Measurements from ENCODE around the gene COPB1.

Gene COPB1

DNA sequence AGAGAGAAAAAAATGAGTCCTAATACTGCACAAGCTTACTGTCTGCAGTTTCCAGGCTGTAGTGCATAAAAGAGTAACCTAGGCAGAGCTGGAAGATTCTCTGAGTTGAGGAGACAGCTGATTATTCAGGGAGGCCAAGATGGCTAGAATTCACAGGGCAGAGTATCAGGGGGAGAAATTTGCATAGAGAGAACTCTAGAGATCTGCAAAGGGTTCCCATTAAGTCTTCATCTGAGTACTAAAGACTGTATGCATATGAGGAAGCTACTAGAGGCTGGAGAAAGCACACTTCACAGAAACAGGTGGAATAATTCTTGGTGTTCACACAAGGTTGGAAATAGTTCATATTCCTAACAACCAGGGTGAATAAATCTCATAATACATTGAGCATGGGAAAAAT is 74.0 kb downstream of the COPB1 start:
- TF ChIP-seq, protein P1, sequence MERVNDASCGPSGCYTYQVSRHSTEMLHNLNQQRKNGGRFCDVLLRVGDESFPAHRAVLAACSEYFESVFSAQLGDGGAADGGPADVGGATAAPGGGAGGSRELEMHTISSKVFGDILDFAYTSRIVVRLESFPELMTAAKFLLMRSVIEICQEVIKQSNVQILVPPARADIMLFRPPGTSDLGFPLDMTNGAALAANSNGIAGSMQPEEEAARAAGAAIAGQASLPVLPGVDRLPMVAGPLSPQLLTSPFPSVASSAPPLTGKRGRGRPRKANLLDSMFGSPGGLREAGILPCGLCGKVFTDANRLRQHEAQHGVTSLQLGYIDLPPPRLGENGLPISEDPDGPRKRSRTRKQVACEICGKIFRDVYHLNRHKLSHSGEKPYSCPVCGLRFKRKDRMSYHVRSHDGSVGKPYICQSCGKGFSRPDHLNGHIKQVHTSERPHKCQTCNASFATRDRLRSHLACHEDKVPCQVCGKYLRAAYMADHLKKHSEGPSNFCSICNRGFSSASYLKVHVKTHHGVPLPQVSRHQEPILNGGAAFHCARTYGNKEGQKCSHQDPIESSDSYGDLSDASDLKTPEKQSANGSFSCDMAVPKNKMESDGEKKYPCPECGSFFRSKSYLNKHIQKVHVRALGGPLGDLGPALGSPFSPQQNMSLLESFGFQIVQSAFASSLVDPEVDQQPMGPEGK (CRISPR knock-in tag; IDR thresholded peaks at IDR 0.05; ENCODE audit: borderline replicate concordance), result no peak
- TF ChIP-seq BACH2 (CRISPR knock-in tag; IDR thresholded peaks at IDR 0.05; ENCODE audit: borderline replicate concordance), result no peak
- TF ChIP-seq, protein P2, sequence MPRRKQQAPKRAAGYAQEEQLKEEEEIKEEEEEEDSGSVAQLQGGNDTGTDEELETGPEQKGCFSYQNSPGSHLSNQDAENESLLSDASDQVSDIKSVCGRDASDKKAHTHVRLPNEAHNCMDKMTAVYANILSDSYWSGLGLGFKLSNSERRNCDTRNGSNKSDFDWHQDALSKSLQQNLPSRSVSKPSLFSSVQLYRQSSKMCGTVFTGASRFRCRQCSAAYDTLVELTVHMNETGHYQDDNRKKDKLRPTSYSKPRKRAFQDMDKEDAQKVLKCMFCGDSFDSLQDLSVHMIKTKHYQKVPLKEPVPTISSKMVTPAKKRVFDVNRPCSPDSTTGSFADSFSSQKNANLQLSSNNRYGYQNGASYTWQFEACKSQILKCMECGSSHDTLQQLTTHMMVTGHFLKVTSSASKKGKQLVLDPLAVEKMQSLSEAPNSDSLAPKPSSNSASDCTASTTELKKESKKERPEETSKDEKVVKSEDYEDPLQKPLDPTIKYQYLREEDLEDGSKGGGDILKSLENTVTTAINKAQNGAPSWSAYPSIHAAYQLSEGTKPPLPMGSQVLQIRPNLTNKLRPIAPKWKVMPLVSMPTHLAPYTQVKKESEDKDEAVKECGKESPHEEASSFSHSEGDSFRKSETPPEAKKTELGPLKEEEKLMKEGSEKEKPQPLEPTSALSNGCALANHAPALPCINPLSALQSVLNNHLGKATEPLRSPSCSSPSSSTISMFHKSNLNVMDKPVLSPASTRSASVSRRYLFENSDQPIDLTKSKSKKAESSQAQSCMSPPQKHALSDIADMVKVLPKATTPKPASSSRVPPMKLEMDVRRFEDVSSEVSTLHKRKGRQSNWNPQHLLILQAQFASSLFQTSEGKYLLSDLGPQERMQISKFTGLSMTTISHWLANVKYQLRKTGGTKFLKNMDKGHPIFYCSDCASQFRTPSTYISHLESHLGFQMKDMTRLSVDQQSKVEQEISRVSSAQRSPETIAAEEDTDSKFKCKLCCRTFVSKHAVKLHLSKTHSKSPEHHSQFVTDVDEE (CRISPR knock-in tag; IDR thresholded peaks at IDR 0.05), result no peak
- TF ChIP-seq, protein P3, sequence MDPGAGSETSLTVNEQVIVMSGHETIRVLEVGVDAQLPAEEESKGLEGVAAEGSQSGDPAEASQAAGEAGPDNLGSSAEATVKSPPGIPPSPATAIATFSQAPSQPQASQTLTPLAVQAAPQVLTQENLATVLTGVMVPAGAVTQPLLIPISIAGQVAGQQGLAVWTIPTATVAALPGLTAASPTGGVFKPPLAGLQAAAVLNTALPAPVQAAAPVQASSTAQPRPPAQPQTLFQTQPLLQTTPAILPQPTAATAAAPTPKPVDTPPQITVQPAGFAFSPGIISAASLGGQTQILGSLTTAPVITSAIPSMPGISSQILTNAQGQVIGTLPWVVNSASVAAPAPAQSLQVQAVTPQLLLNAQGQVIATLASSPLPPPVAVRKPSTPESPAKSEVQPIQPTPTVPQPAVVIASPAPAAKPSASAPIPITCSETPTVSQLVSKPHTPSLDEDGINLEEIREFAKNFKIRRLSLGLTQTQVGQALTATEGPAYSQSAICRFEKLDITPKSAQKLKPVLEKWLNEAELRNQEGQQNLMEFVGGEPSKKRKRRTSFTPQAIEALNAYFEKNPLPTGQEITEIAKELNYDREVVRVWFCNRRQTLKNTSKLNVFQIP (CRISPR knock-in tag; IDR thresholded peaks at IDR 0.05; ENCODE audit: borderline replicate concordance, low read depth), result no peak
- no peak for TF ChIP-seq ZNF8 (CRISPR knock-in tag; IDR thresholded peaks at IDR 0.05)
- TF ChIP-seq ARNTL (CRISPR knock-in tag; IDR thresholded peaks at IDR 0.05; ENCODE audit: borderline replicate concordance, low read depth), result no peak
- no peak for TF ChIP-seq ZNF565 (CRISPR knock-in tag; conservative IDR thresholded peaks at IDR 0.05; ENCODE audit: low read depth)
- TF ChIP-seq ZFP3 (CRISPR knock-in tag; IDR thresholded peaks at IDR 0.05), result no peak
- TF ChIP-seq PPARA (CRISPR knock-in tag; IDR thresholded peaks at IDR 0.05; ENCODE audit: borderline replicate concordance), result no peak
- no peak for TF ChIP-seq ISL1 (CRISPR knock-in tag; IDR thresholded peaks at IDR 0.05)
- TF ChIP-seq, protein P4, sequence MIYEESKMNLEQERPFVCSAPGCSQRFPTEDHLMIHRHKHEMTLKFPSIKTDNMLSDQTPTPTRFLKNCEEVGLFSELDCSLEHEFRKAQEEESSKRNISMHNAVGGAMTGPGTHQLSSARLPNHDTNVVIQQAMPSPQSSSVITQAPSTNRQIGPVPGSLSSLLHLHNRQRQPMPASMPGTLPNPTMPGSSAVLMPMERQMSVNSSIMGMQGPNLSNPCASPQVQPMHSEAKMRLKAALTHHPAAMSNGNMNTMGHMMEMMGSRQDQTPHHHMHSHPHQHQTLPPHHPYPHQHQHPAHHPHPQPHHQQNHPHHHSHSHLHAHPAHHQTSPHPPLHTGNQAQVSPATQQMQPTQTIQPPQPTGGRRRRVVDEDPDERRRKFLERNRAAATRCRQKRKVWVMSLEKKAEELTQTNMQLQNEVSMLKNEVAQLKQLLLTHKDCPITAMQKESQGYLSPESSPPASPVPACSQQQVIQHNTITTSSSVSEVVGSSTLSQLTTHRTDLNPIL (CRISPR knock-in tag; IDR thresholded peaks at IDR 0.05; ENCODE audit: low read depth), result no peak
- no peak for TF ChIP-seq TOX (CRISPR knock-in tag; IDR thresholded peaks at IDR 0.05; ENCODE audit: borderline replicate concordance)
- no peak for TF ChIP-seq ZNF70 (CRISPR knock-in tag; IDR thresholded peaks at IDR 0.05)
- no peak for TF ChIP-seq GLIS3 (CRISPR knock-in tag; IDR thresholded peaks at IDR 0.05)
- no peak for TF ChIP-seq TCF4 (CRISPR knock-in tag; IDR thresholded peaks at IDR 0.05; ENCODE audit: borderline replicate concordance)
- TF ChIP-seq ESRRG (CRISPR knock-in tag; IDR thresholded peaks at IDR 0.05), result no peak
- TF ChIP-seq, protein P5, sequence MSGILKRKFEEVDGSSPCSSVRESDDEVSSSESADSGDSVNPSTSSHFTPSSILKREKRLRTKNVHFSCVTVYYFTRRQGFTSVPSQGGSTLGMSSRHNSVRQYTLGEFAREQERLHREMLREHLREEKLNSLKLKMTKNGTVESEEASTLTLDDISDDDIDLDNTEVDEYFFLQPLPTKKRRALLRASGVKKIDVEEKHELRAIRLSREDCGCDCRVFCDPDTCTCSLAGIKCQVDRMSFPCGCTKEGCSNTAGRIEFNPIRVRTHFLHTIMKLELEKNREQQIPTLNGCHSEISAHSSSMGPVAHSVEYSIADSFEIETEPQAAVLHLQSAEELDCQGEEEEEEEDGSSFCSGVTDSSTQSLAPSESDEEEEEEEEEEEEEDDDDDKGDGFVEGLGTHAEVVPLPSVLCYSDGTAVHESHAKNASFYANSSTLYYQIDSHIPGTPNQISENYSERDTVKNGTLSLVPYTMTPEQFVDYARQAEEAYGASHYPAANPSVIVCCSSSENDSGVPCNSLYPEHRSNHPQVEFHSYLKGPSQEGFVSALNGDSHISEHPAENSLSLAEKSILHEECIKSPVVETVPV (CRISPR knock-in tag; IDR thresholded peaks at IDR 0.05), result no peak
- TF ChIP-seq OSR1 (CRISPR knock-in tag; IDR thresholded peaks at IDR 0.05), result no peak
- TF ChIP-seq ZFP30 (CRISPR knock-in tag; IDR thresholded peaks at IDR 0.05), result no peak
- ATAC-seq, result no peak

DNA sequence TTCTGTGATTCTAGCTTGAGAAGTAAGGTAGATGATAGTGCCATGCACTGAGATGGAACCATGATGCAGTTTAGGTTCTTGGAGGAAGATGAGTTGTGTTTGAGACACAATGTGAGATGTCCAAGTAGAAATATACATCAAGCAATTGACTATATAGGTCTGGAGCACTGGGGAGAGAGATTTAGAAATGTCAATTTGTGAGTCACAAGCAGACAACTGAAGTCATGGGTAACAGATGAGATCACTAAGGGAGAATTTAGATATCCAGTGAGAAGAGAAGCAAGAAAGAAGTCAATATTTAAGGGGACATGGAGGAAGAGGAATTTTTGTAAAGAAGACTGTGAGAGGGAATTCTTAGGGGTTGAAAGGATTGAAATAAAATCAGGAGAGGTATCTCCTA is 75.5 kb downstream of the COPB1 start:
- ATAC-seq, result no peak
- TF ChIP-seq, protein P5 (CRISPR knock-in tag; IDR thresholded peaks at IDR 0.05), result no peak
- TF ChIP-seq ZC3H10 (CRISPR knock-in tag; IDR thresholded peaks at IDR 0.05) (no peak), BACH2 (CRISPR knock-in tag; IDR thresholded peaks at IDR 0.05; ENCODE audit: borderline replicate concordance) (no peak), GLIS3 (CRISPR knock-in tag; IDR thresholded peaks at IDR 0.05) (no peak), PPARA (CRISPR knock-in tag; IDR thresholded peaks at IDR 0.05; ENCODE audit: borderline replicate concordance) (no peak), TOX (CRISPR knock-in tag; IDR thresholded peaks at IDR 0.05; ENCODE audit: borderline replicate concordance) (no peak), OSR1 (CRISPR knock-in tag; IDR thresholded peaks at IDR 0.05) (no peak), ZFP3 (CRISPR knock-in tag; IDR thresholded peaks at IDR 0.05) (no peak), ZNF70 (CRISPR knock-in tag; IDR thresholded peaks at IDR 0.05) (no peak), RARB (CRISPR knock-in tag; IDR thresholded peaks at IDR 0.05) (no peak), SNAI2 (CRISPR knock-in tag; IDR thresholded peaks at IDR 0.05) (no peak), TCF4 (CRISPR knock-in tag; IDR thresholded peaks at IDR 0.05; ENCODE audit: borderline replicate concordance) (no peak), CSDC2 (CRISPR knock-in tag; IDR thresholded peaks at IDR 0.05) (no peak), ZFP30 (CRISPR knock-in tag; IDR thresholded peaks at IDR 0.05) (no peak)

Measured in SK-N-SH treated with all-trans-retinoic acid at 6 μM for 48 hours (cell line).